RKO (cell line): Measurements from ENCODE around the gene FARP1.

Source experiments
- DNase-seq: peaks from one replicate; pipeline ENCODE4 v3.0.0-alpha.2; 2016; ENCODE audit warnings: low spot score

FARP1 gene

GRCh38 chr13:98339684-98340425 lies 197.0 kb downstream of the FARP1 start:
- no peak for DNase-seq

- no peak for DNase-seq
These were observed 200.1 kb downstream of the FARP1 start for GRCh38 chr13:98342953-98343352.

- DNase-seq = no peak
These were observed 200.6 kb downstream of the FARP1 start for GRCh38 chr13:98343461-98343860.

GRCh38 chr13:98344392-98344791 lies 201.5 kb downstream of the FARP1 start:
- no peak for DNase-seq

GRCh38 chr13:98345107-98345935 lies 202.4 kb downstream of the FARP1 start:
- DNase-seq = no peak

- DNase-seq = no peak
These were observed 204.2 kb downstream of the FARP1 start for GRCh38 chr13:98346904-98347636.

- no peak for DNase-seq
These were observed 204.9 kb downstream of the FARP1 start for GRCh38 chr13:98347756-98348155.

- DNase-seq = no peak
These were observed 205.7 kb downstream of the FARP1 start for GRCh38 chr13:98348466-98349200.

GRCh38 chr13:98349731-98350305 lies 206.9 kb downstream of the FARP1 start:
- no peak for DNase-seq

- no peak for DNase-seq
These were observed 207.9 kb downstream of the FARP1 start for GRCh38 chr13:98350746-98351330.

- no peak for DNase-seq
These were observed 208.7 kb downstream of the FARP1 start for GRCh38 chr13:98351636-98352035.

- no peak for DNase-seq
These were observed 209.3 kb downstream of the FARP1 start for GRCh38 chr13:98352226-98352625.

- no peak for DNase-seq
These were observed 210.9 kb downstream of the FARP1 start for GRCh38 chr13:98353750-98354149.

GRCh38 chr13:98358937-98359336 lies 216.0 kb downstream of the FARP1 start:
- no peak for DNase-seq

- no peak for DNase-seq
These were observed 217.7 kb downstream of the FARP1 start for GRCh38 chr13:98360545-98360944.

GRCh38 chr13:98363326-98363725 lies 220.4 kb downstream of the FARP1 start:
- DNase-seq = no peak

- DNase-seq = no peak
These were observed 221.3 kb downstream of the FARP1 start for GRCh38 chr13:98364179-98364578.

GRCh38 chr13:98364647-98365046 lies 221.8 kb downstream of the FARP1 start:
- DNase-seq = no peak

- DNase-seq = no peak
These were observed 222.4 kb downstream of the FARP1 start for GRCh38 chr13:98365302-98365701.

GRCh38 chr13:98366010-98366409 lies 223.1 kb downstream of the FARP1 start:
- no peak for DNase-seq

- DNase-seq = no peak
These were observed 223.5 kb downstream of the FARP1 start for GRCh38 chr13:98366443-98366842.
